Peyer's patch (tissue), 4 donors: Measurements from ENCODE around the gene ARHGAP21.

Experiments used
- CTCF ChIP-seq, 6 experiments: fragments of 450-650 bp in 4 of 6; fragments of 200-600 bp in 2 of 6; sonication (generic) in 1 of 6; IDR thresholded peaks; one replicate each; pipeline ENCODE4 v1.5.1; 2017 to 2019; ENCODE audit warnings: antibody characterized with exemption in 6 of 6, mild to moderate bottlenecking in 3 of 6, moderate library complexity in 1 of 6
- POLR2A ChIP-seq, 2 donors: fragments of 450-650 bp; IDR thresholded peaks; one replicate each; pipeline ENCODE4 v1.5.1; 2017; ENCODE audit warnings: antibody characterized with exemption in 2 of 2, mild to moderate bottlenecking in 2 of 2, moderate library complexity in 2 of 2

GRCh38 chr10:24603333-24603732 lies 120.4 kb downstream of the ARHGAP21 start:
- TF ChIP-seq CTCF (IDR thresholded peaks at IDR 0.05) (no peak), POLR2A (IDR thresholded peaks at IDR 0.05) (no peak)
